Stomach (tissue), 4 donors: ENCODE data around the gene NCAN.

Experiments used
- EP300 ChIP-seq: sonication (generic); formaldehyde crosslinking; IDR thresholded peaks from one replicate; pipeline ENCODE4 v1.6.1; 2017; ENCODE audit warnings: antibody characterized with exemption
- POLR2A ChIP-seq, 4 donors: fragments of 450-650 bp; IDR thresholded peaks; one replicate each; pipeline ENCODE4 v1.6.1; 2016; ENCODE audit warnings: antibody characterized with exemption in 4 of 4, control low read depth in 2 of 4, mild to moderate bottlenecking in 1 of 4, moderate library complexity in 1 of 4
- POLR2AphosphoS5 ChIP-seq, 3 donors: sonication (generic); formaldehyde crosslinking; IDR thresholded peaks; one replicate each; pipeline ENCODE4 v1.6.1; 2016; ENCODE audit warnings: antibody characterized with exemption in 3 of 3
- TF ChIP-seq, protein P1 (sequence below), 7 experiments: fragments of 450-650 bp in 4 of 7; fragments of 200-600 bp in 3 of 7; sonication (generic) in 3 of 7; IDR thresholded peaks; one replicate each; pipeline ENCODE4 v1.5.1; 2016 to 2019; ENCODE audit warnings: antibody characterized with exemption in 7 of 7, control low read depth in 2 of 7, mild to moderate bottlenecking in 1 of 7

DNA sequence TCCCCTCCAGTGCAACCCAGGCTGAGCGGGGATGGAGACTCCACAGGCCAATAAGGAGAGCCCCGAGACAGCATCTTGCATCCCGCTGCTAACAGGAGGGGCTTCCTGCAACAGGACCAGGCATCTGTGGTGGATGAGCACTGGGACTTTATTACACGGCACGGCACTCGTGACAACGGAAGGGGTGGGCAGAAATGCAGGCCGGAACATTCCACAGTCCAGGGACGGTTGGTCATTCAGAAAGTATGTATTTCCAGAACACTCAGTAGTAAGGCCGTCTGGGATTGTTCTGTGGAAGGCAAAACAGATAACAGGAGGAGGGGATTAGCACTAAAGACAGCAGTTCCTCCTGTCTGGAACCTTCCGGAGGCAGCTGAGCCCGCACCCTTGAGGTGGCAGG, 64.6 kb downstream of the NCAN start:
- TF ChIP-seq, protein P1, sequence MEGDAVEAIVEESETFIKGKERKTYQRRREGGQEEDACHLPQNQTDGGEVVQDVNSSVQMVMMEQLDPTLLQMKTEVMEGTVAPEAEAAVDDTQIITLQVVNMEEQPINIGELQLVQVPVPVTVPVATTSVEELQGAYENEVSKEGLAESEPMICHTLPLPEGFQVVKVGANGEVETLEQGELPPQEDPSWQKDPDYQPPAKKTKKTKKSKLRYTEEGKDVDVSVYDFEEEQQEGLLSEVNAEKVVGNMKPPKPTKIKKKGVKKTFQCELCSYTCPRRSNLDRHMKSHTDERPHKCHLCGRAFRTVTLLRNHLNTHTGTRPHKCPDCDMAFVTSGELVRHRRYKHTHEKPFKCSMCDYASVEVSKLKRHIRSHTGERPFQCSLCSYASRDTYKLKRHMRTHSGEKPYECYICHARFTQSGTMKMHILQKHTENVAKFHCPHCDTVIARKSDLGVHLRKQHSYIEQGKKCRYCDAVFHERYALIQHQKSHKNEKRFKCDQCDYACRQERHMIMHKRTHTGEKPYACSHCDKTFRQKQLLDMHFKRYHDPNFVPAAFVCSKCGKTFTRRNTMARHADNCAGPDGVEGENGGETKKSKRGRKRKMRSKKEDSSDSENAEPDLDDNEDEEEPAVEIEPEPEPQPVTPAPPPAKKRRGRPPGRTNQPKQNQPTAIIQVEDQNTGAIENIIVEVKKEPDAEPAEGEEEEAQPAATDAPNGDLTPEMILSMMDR (IDR thresholded peaks at IDR 0.05), result no peak
- no peak for TF ChIP-seq POLR2A (IDR thresholded peaks at IDR 0.05)
- TF ChIP-seq POLR2AphosphoS5 (IDR thresholded peaks at IDR 0.05), result no peak
- TF ChIP-seq EP300, result no peak
